GM11168 (cell line): ENCODE measurements around the gene CAMK2A.
"Not testable (repeated sequence)": the region's sequence is repeated elsewhere in the genome, so short reads cannot be mapped to it uniquely, and the experiment has no call there.

ENCODE experiments used
- in situ Hi-C: fragments of 300-500 bp; cut with MboI; formaldehyde crosslinking; loops from one replicate; pipeline ENCODE4 v1.12.0; 2022; ENCODE audit warnings: low sequenced_read_pairs; ENCODE audit not compliant: unreplicated experiment

Gene CAMK2A

GRCh38 chr5:150242251-150242894 lies 47.2 kb downstream of the CAMK2A start:
- in situ Hi-C loops: no loop called here

- in situ Hi-C loops: no loop called here
Measured at GRCh38 chr5:150241298-150242160, 48.0 kb downstream of the CAMK2A start.

GRCh38 chr5:150239794-150240122 lies 49.8 kb downstream of the CAMK2A start:
- in situ Hi-C loops: no loop called here

- in situ Hi-C loops: no loop called here
Measured at GRCh38 chr5:150239099-150239793, 50.3 kb downstream of the CAMK2A start.

GRCh38 chr5:150238646-150239045 lies 50.9 kb downstream of the CAMK2A start:
- in situ Hi-C loops: no loop called here

GRCh38 chr5:150236981-150237754 lies 52.4 kb downstream of the CAMK2A start:
- in situ Hi-C loops: no loop called here

GRCh38 chr5:150236313-150236712 lies 53.3 kb downstream of the CAMK2A start:
- in situ Hi-C loops: no loop called here

- in situ Hi-C loops: no loop called here
Measured at GRCh38 chr5:150235500-150235854, 54.1 kb downstream of the CAMK2A start.

GRCh38 chr5:150234576-150235499 lies 54.7 kb downstream of the CAMK2A start:
- in situ Hi-C loops: no loop called here

GRCh38 chr5:150233706-150234105 lies 55.9 kb downstream of the CAMK2A start:
- in situ Hi-C loops: not testable (repeated sequence)

- in situ Hi-C loops: no loop called here
Measured at GRCh38 chr5:150230842-150231241, 58.7 kb downstream of the CAMK2A start.

- in situ Hi-C loops: no loop called here
Measured at GRCh38 chr5:150229571-150229970, 60.0 kb downstream of the CAMK2A start.

GRCh38 chr5:150227606-150228273 lies 61.8 kb downstream of the CAMK2A start:
- in situ Hi-C loops: no loop called here

GRCh38 chr5:150227036-150227435 lies 62.5 kb downstream of the CAMK2A start:
- in situ Hi-C loops: no loop called here

GRCh38 chr5:150224483-150225027 lies 65.0 kb downstream of the CAMK2A start:
- in situ Hi-C loops: no loop called here

- in situ Hi-C loops: no loop called here
Measured at GRCh38 chr5:150223474-150223873, 66.1 kb downstream of the CAMK2A start.

- in situ Hi-C loops: no loop called here
Measured at GRCh38 chr5:150222906-150223305, 66.7 kb downstream of the CAMK2A start.

- in situ Hi-C loops: no loop called here
Measured at GRCh38 chr5:150221471-150221870, 68.1 kb downstream of the CAMK2A start.

GRCh38 chr5:150219861-150220260 lies 69.7 kb downstream of the CAMK2A start:
- in situ Hi-C loops: no loop called here
